GM04503 (cell line): ENCODE data around the gene MAST3.
"Not testable (repeated sequence)": the region's sequence is repeated elsewhere in the genome, so short reads cannot be mapped to it uniquely, and the experiment has no call there.

Experiments used
- DNase-seq: peaks from one replicate; pipeline ENCODE4 v3.0.0-alpha.2; 2012; ENCODE audit warnings: low read depth

The MAST3 gene

GRCh38 chr19:18137657-18138339 is 40.2 kb downstream of the MAST3 start:
- no peak for DNase-seq

GRCh38 chr19:18140473-18140872 is 42.9 kb downstream of the MAST3 start:
- no peak for DNase-seq

GRCh38 chr19:18141031-18141430 is 43.5 kb downstream of the MAST3 start:
- DNase-seq, result no peak

- no peak for DNase-seq
These were observed 46.3 kb downstream of the MAST3 start for GRCh38 chr19:18143902-18144301.

GRCh38 chr19:18144361-18144760 is 46.8 kb downstream of the MAST3 start:
- DNase-seq, result no peak

GRCh38 chr19:18144906-18145305 is 47.3 kb downstream of the MAST3 start:
- no peak for DNase-seq

GRCh38 chr19:18145391-18145999 is 47.9 kb downstream of the MAST3 start:
- DNase-seq, result no peak

- no peak for DNase-seq
These were observed 49.8 kb downstream of the MAST3 start for GRCh38 chr19:18147396-18147795.

GRCh38 chr19:18149596-18149975 is 52.0 kb downstream of the MAST3 start:
- no peak for DNase-seq

GRCh38 chr19:18150776-18151624 is 53.4 kb downstream of the MAST3 start:
- DNase-seq, result no peak

GRCh38 chr19:18152442-18152816 is 54.9 kb downstream of the MAST3 start:
- DNase-seq, result peak; percentile 80

GRCh38 chr19:18152817-18153555 is 55.4 kb downstream of the MAST3 start, which contains the start of gene PIK3R2:
PIK3R2 (plus strand) TSS chr19:18153163; CDS start chr19:18155880, 2,717 bp downstream.
- peak; percentile 84 for DNase-seq

- no peak for DNase-seq
These were observed 56.1 kb downstream of the MAST3 start for GRCh38 chr19:18153556-18154134.

- no peak for DNase-seq
These were observed 57.8 kb downstream of the MAST3 start for GRCh38 chr19:18155095-18156087.

- no peak for DNase-seq
These were observed 58.7 kb downstream of the MAST3 start for GRCh38 chr19:18156268-18156667.

- peak; percentile 16 for DNase-seq
These were observed 59.4 kb downstream of the MAST3 start for GRCh38 chr19:18156841-18157464.

GRCh38 chr19:18157465-18158063 is 60.0 kb downstream of the MAST3 start:
- DNase-seq, result no peak

- no peak for DNase-seq
These were observed 60.9 kb downstream of the MAST3 start for GRCh38 chr19:18158467-18158866.

- DNase-seq, result not testable (repeated sequence)
These were observed 61.6 kb downstream of the MAST3 start for GRCh38 chr19:18159059-18159616.
